GM12874 (cell line): ENCODE measurements around the gene TCERG1L.

Experiments
- CTCF ChIP-seq: IDR thresholded peaks from 2 replicates; pipeline ENCODE4 v1.5.1; 2011; ENCODE audit warnings: low read depth, mild to moderate bottlenecking, control low read depth, low read length, moderate library complexity; ENCODE audit not compliant: insufficient read depth

TCERG1L gene

GRCh38 chr10:131213741-131214505, 97.6 kb downstream of the TCERG1L start:
- TF ChIP-seq CTCF = no peak

- no peak for TF ChIP-seq CTCF
Measured at GRCh38 chr10:131212763-131213325, 98.7 kb downstream of the TCERG1L start.

GRCh38 chr10:131211965-131212619, 99.4 kb downstream of the TCERG1L start:
- TF ChIP-seq CTCF = no peak

GRCh38 chr10:131211559-131211958, 100.0 kb downstream of the TCERG1L start:
- no peak for TF ChIP-seq CTCF

- no peak for TF ChIP-seq CTCF
Measured at GRCh38 chr10:131211146-131211545, 100.4 kb downstream of the TCERG1L start.

GRCh38 chr10:131210181-131210580, 101.3 kb downstream of the TCERG1L start:
- no peak for TF ChIP-seq CTCF

GRCh38 chr10:131207584-131208532, 103.7 kb downstream of the TCERG1L start:
- TF ChIP-seq CTCF = no peak
